DND-41 (cell line): Measurements from ENCODE around the gene OXNAD1.

Source experiments
- EZH2 ChIP-seq: IDR thresholded peaks from 3 replicates; pipeline ENCODE4 v1.6.1; 2012; ENCODE audit warnings: borderline replicate concordance, low read depth, mild to moderate bottlenecking, moderate library complexity, low read length, inconsistent platforms; ENCODE audit not compliant: severe bottlenecking
- TF ChIP-seq, protein P1 (sequence below): IDR thresholded peaks from 2 replicates; pipeline ENCODE4 v1.5.1; 2012; ENCODE audit warnings: borderline replicate concordance, low read length, moderate library complexity, mild to moderate bottlenecking; ENCODE audit not compliant: poor library complexity, severe bottlenecking; ENCODE audit errors: extremely low read depth

- TF ChIP-seq, protein P1, sequence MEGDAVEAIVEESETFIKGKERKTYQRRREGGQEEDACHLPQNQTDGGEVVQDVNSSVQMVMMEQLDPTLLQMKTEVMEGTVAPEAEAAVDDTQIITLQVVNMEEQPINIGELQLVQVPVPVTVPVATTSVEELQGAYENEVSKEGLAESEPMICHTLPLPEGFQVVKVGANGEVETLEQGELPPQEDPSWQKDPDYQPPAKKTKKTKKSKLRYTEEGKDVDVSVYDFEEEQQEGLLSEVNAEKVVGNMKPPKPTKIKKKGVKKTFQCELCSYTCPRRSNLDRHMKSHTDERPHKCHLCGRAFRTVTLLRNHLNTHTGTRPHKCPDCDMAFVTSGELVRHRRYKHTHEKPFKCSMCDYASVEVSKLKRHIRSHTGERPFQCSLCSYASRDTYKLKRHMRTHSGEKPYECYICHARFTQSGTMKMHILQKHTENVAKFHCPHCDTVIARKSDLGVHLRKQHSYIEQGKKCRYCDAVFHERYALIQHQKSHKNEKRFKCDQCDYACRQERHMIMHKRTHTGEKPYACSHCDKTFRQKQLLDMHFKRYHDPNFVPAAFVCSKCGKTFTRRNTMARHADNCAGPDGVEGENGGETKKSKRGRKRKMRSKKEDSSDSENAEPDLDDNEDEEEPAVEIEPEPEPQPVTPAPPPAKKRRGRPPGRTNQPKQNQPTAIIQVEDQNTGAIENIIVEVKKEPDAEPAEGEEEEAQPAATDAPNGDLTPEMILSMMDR = no peak
- no peak for TF ChIP-seq EZH2
Observed at GRCh38 chr3:16255726-16256125, 9.3 kb upstream of the OXNAD1 start.
